Measurements from ENCODE around the gene ZNF532. TPM values are rescaled to one million over a fixed set of nuclear protein-coding genes. Genes with fewer than 3 reads are reported as not detected.
"Not testable (repeated sequence)": the region's sequence is repeated elsewhere in the genome, so short reads cannot be mapped to it uniquely, and the experiment has no call there.

ZNF532 gene
- total RNA-seq, 1 experiment from 2014 or later: 6.1 TPM

- no peak for DNase-seq (ENCODE audit: extremely low read depth, low read depth)
Observed at GRCh38 chr18:58997811-58998337, 133.2 kb downstream of the ZNF532 start.

GRCh38 chr18:58998401-58999203, 133.9 kb downstream of the ZNF532 start:
- no peak for DNase-seq (ENCODE audit: extremely low read depth, low read depth)

DNA sequence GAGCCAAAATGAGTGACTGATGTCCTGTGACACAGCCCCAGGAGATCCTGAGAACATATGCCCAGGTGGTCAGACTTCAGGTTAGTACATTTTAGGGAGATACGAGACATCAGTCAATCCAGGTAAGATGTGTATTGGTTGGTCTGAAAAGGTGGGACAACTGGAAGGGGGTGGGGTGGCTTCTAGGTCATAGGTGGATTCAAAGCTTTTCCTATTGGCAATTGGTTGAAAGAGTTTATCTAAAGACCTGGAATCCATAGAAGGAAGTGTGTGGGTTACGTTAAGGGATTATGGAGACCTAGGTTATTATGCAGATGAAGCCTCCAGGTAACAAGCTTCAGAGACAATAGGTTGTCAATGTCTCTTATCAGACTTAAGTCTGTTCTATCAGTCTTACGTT, 136.5 kb downstream of the ZNF532 start:
- no peak for DNase-seq (ENCODE audit: extremely low read depth, low read depth)

DNA sequence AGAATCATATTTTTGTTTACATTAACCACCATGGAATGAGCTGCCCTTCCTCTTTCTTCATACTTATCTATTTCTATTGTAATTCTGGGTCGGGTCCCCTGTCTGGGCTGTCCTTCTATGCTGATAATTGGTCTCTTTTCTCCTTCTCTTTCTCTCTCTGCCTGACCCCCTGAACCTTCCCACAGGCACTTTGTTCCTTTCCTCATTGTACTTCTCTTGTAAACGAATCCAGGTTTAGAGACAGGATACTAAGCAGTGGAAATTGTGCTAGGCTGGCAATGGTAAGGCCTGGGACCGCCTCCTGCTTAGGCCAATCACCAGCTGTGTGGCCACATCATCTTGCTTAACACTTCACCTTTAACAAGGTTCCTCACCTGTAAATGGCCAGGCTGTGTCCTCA, 137.0 kb downstream of the ZNF532 start:
- DNase-seq (ENCODE audit: extremely low read depth, low read depth): no peak

GRCh38 chr18:59002974-59003594, 138.4 kb downstream of the ZNF532 start:
- no peak for DNase-seq (ENCODE audit: extremely low read depth, low read depth)

DNA sequence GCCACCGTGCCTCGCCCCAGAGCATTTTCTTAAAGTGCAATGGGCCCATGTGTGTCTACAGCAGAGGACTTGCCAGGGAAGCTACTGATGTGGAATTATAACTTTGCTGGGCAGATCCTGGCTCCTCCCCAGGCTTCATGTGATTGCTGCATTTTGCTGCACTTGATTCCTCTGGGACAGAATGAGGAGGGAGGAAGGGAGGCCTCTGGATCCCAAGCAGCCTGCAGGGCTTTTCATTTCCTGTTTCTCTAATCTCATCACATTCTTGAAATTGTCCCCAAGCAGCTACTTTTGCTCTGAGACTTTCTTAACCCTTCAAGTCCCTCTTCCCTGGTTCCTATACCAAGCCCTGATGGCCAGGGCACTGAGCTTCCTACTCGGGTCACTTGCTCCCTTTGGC, 140.6 kb downstream of the ZNF532 start:
- no peak for DNase-seq (ENCODE audit: extremely low read depth, low read depth)

- no peak for DNase-seq (ENCODE audit: extremely low read depth, low read depth)
Observed at GRCh38 chr18:59006461-59007067, 141.9 kb downstream of the ZNF532 start.

- no peak for DNase-seq (ENCODE audit: extremely low read depth, low read depth)
Observed at GRCh38 chr18:59008302-59008974, 143.8 kb downstream of the ZNF532 start.

- no peak for DNase-seq (ENCODE audit: extremely low read depth, low read depth)
Observed at GRCh38 chr18:59009846-59010245, 145.2 kb downstream of the ZNF532 start.

DNA sequence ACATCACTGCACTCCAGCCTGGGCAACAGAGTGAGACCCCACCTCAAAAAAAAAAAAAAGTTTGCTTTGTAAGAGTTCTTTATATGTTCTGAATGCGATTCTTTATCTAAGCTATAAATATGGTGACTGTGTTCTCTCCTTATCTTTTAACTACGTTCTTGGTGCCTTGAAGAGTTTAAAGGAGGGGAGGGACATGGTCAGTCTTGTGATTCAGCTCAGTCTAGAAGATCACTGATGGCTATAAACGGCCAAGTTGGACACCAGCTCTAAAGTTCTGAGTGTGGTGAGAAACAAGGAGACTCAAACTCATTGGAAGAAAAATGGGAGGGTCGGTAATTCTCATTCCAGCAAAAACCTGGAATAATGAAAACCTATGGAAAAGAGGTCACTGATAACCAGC, 146.6 kb downstream of the ZNF532 start:
- no peak for DNase-seq (ENCODE audit: extremely low read depth, low read depth)

DNA sequence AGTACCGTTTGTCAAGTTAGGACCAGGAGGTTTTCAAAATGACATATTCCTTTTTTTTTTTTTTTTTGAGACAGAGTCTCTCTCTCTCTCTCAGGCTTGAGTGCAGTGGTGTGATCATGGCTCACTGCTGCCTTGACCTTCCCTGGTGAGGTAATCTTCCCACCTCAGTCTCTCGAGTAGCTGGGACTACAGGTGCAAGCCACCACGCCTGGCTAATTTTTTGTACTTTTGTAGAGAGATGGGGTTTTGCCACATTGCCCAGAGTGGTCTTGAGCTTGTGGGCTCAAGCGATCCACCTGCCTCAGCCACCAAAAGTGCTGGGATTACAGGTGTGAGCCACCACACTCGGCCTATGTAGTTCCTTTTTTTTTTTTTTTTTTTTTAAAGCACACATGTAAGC, 147.1 kb downstream of the ZNF532 start:
- DNase-seq (ENCODE audit: extremely low read depth, low read depth): no peak

DNA sequence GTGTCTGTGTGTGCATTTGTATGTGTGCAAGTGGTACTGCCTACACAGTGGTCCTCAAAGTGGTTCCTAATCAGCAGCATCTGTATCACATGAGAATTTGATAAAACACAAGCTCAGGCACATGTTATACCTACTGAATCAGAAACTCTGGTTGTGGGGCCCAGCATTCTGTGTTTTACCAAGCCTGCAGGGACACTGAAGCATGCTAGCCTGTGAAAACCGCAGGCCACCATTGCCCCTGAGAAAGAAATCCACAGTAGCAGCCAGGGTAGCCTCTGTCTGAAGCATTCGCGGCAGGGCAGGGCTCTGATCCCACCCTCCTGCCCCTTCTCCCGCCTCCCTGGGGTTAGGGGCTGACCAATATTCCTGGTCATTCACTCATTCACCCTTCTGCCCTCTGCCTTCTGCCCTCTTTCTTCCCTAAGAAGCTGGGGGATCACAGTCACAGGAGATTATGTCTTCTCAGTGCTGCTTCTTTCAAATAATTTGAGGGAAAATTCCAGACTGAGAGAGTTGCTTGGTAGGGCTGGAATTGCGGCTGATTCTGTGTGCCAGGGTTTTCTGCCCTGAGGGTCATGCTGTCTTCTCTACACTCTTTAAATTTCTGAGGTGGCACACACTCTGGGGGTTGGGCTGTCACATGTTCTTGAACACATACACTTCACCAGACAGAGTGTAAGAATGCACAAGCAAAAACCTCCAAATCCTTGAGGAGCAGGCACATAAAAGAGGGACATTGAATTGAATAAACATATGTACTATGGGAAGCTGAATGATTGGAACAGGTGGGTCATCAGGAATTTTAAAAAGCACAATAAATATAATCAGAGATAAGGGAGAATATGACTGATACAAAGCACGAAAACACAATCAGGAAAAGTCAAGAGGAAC, 148.4 kb downstream of the ZNF532 start:
- no peak for DNase-seq (ENCODE audit: extremely low read depth, low read depth)

- no peak for DNase-seq (ENCODE audit: extremely low read depth, low read depth)
Observed at GRCh38 chr18:59013744-59014143, 149.1 kb downstream of the ZNF532 start.

DNA sequence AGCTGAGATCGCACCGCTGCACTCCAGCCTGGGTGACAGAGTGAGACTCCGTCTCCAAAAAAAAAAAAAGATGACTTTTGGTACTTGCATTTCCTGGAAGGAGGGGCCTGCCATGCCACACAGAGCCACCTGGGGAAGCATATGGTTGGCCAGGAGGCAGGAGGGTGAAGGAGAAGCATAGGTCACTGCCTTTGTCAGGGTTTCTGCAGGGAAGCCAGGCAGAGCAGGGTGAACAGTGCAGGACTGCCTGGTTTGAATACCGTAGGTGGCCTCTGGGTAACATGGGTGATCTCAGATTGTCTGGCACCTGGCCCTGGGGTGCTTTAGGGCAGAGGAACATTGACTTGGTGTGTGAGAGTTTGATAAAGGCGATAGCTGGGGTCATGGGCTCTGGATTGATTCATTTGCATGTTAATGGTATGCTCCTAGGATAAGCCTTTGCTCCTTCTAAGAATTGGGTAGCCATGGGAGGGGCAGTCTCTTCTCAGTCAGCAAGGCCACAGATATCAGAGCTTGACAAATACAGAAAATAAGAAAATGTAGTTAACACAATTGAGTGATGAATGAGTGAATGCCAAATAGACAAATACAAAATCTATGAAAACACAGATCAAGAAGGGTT, 151.0 kb downstream of the ZNF532 start:
- no peak for DNase-seq (ENCODE audit: extremely low read depth, low read depth)

DNA sequence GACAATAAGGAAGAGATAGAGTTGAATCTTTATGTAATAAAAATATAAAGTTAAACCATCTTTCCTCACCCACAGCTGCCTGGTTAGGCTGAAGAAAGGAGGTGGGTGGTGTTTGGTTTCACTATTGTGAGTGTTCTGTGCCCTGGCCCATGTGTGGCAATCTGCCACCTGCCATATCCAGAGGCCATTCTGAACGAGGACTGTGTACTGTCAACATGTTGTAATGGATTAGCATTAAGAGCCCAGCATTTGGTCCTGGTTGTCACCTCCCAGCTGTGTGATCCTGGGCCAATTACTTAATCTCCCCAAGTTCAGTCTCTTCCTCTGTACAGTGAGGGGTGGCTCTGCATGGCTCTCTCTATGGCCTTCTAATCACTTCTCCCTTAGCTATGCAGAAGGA, 156.8 kb downstream of the ZNF532 start:
- no peak for DNase-seq (ENCODE audit: extremely low read depth, low read depth)

GRCh38 chr18:59022167-59022945, 157.7 kb downstream of the ZNF532 start:
- no peak for DNase-seq (ENCODE audit: extremely low read depth, low read depth)

GRCh38 chr18:59024829-59025228, 160.2 kb downstream of the ZNF532 start:
- peak; percentile 39 for DNase-seq (ENCODE audit: extremely low read depth, low read depth)

DNA sequence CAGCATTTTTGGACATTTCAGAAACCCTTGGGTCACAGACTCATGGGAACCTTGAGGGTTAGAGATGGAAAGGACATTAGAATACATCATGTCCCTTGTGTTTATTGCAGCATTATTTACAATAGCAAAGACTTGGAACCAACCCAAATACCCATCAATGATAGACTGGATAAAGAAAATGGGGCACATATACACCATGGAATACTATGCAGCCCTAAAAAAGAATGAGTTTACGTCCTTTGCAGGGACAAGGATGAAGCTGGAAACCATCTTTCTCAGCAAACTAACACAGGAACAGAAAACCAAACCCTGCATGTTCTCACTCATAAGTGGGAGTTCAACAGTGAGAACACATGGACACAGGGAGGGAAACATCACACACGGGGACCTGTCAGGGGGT, 160.9 kb downstream of the ZNF532 start:
- not testable (repeated sequence) for DNase-seq (ENCODE audit: extremely low read depth, low read depth)

GRCh38 chr18:59026364-59026763, 161.7 kb downstream of the ZNF532 start:
- no peak for DNase-seq (ENCODE audit: extremely low read depth, low read depth)
